Transverse colon (tissue), 4 donors: Measurements from ENCODE around the gene SHC3. TPM values are rescaled to one million over a fixed set of nuclear protein-coding genes. Genes with fewer than 3 reads are reported as not detected.

Experiments
- DNase-seq: peaks from one replicate; pipeline ENCODE4 v3.0.0-alpha.2; 2019
- H3K27ac ChIP-seq, 4 donors: fragments of 200-600 bp; sonication (generic); 2 replicates each; pipeline ENCODE4 v1.5.1; 2016 to 2018; ENCODE audit warnings: inconsistent platforms in 4 of 4
- H3K27me3 ChIP-seq: fragments of 200-600 bp; sonication (generic); 2 replicates; pipeline ENCODE4 v1.5.1; 2017; ENCODE audit warnings: inconsistent platforms
- H3K36me3 ChIP-seq, 4 donors: fragments of 200-600 bp; sonication (generic); 2 replicates each; pipeline ENCODE4 v1.5.1; 2017 to 2019; ENCODE audit warnings: inconsistent platforms in 4 of 4
- H3K4me1 ChIP-seq, 4 donors: fragments of 200-600 bp; sonication (generic); 2 replicates each; pipeline ENCODE4 v1.5.1; 2017 to 2020; ENCODE audit warnings: inconsistent platforms in 4 of 4
- H3K4me3 ChIP-seq, 4 donors: fragments of 200-600 bp; sonication (generic); 1 replicate in 1 of 4; 2 replicates in 3 of 4; pipeline versions ENCODE4 v1.5.1 to v1.6.1; 2017 to 2019; ENCODE audit warnings: inconsistent platforms in 4 of 4
- H3K9me3 ChIP-seq, 2 donors: fragments of 200-600 bp; sonication (generic); 2 replicates each; pipeline ENCODE4 v1.5.1; 2017 to 2019; ENCODE audit warnings: inconsistent platforms in 2 of 2
- EP300 ChIP-seq: sonication (generic); formaldehyde crosslinking; IDR thresholded peaks from one replicate; pipeline ENCODE4 v1.6.1; 2017; ENCODE audit warnings: antibody characterized with exemption, low read depth
- POLR2A ChIP-seq: fragments of 450-650 bp; IDR thresholded peaks from one replicate; pipeline ENCODE4 v1.6.1; 2016; ENCODE audit warnings: antibody characterized with exemption, mild to moderate bottlenecking, moderate library complexity
- POLR2AphosphoS5 ChIP-seq, 3 donors: sonication (generic); formaldehyde crosslinking; IDR thresholded peaks; one replicate each; pipeline ENCODE4 v1.6.1; 2016; ENCODE audit warnings: antibody characterized with exemption in 3 of 3
- WGBS, 2 donors: methylation state at CpG; one replicate each; pipeline ENCODE4 v1.1.5; 2018; ENCODE audit warnings: low coverage in 1 of 2; 5-methylcytosine and 5-hydroxymethylcytosine counted together
- in situ Hi-C, 4 donors: fragments of 200-750 bp; cut with MboI; loops; one replicate each; pipeline versions ENCODE4 v1.15.0 to v1.15.1; 2017; ENCODE audit warnings: low sequenced_read_pairs in 3 of 4, low pct_ligation_motif_present in 1 of 4, low pct_unique_long_range_greater_than_20kb in 1 of 4
- intact Hi-C: fragments of 100-400 bp; cut with DNase I; formaldehyde crosslinking; loops from one replicate; pipeline ENCODE4 v1.15.1; 2023; ENCODE audit warnings: low total_unique reads
- total RNA-seq, 4 donors: library from RNA; depleted of rRNA; stranded (reverse); fragments of >200 nt; gene quantifications; one replicate each; pipeline ENCODE4 v1.1.0, GENCODE V29; 2016
- TF ChIP-seq, protein P1 (sequence below), 5 experiments: fragments of 200-600 bp in 3 of 5; fragments of 450-650 bp in 2 of 5; sonication (generic) in 3 of 5; IDR thresholded peaks; 1 replicate in 2 of 5; 2 replicates in 3 of 5; pipeline ENCODE4 v1.5.1; 2016 to 2017; ENCODE audit warnings: antibody characterized with exemption in 5 of 5, inconsistent platforms in 3 of 5, mild to moderate bottlenecking in 2 of 5, moderate library complexity in 1 of 5

The SHC3 gene
- total RNA-seq, 4 donors from 2014 or later, result 1.1 to 4.8 (median 2.7) TPM

DNA sequence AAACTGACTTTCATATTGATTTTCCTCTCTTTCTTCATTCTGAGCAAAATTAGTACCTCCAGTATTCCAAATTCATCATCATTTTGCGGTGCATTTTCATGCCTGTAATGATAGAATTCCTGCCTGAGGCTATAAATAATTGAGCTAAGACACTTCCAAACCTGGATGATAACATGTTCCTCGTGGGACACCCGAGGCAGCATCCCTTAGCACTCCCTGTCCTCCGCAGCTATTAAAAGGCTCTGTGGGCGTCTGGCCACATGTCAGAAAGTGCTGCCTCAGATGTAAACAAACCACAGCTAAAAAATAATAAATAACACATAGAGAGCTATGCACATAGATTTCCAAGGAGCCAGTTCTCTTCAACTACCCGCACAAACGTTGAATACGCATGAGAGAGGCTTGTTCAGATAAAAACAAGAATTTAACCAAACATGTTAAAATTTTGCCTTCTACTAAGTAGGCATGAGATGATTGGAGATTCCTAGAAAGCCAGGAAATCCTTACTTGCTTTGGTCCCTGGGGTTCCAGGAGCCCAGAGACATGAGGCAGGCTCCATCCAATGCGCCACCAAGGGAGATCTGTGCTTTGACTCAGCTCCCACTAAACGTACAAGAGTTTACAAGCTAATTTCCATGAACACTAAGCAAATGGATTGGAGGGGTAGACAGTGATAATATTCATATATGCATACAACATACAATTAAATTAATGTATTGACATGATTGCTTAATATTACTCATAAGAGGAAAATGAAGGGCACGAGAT, 82.7 kb downstream of the SHC3 start:
- Histone ChIP-seq H3K4me3 (no peak overlapping the region), H3K9me3 (no peaks in the 10 kb centered on the region), H3K4me1 (no peaks in the 10 kb centered on the region), H3K36me3 (no peaks in the 10 kb centered on the region), H3K27me3 (no peaks in the 10 kb centered on the region), H3K27ac (no peak overlapping the region)
- TF ChIP-seq EP300, result no peak
- TF ChIP-seq, protein P1, sequence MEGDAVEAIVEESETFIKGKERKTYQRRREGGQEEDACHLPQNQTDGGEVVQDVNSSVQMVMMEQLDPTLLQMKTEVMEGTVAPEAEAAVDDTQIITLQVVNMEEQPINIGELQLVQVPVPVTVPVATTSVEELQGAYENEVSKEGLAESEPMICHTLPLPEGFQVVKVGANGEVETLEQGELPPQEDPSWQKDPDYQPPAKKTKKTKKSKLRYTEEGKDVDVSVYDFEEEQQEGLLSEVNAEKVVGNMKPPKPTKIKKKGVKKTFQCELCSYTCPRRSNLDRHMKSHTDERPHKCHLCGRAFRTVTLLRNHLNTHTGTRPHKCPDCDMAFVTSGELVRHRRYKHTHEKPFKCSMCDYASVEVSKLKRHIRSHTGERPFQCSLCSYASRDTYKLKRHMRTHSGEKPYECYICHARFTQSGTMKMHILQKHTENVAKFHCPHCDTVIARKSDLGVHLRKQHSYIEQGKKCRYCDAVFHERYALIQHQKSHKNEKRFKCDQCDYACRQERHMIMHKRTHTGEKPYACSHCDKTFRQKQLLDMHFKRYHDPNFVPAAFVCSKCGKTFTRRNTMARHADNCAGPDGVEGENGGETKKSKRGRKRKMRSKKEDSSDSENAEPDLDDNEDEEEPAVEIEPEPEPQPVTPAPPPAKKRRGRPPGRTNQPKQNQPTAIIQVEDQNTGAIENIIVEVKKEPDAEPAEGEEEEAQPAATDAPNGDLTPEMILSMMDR (IDR thresholded peaks at IDR 0.05), result no peak
- no peak for TF ChIP-seq POLR2AphosphoS5 (IDR thresholded peaks at IDR 0.05)
- TF ChIP-seq POLR2A, result no peak
- DNase-seq, result no peak
- WGBS, 2 donors, result 61 to 70% methylated on average over 3 to 11 of the region's 11 CpGs
- in situ Hi-C loops (no loop called here), intact Hi-C loops (no loop called here)

DNA sequence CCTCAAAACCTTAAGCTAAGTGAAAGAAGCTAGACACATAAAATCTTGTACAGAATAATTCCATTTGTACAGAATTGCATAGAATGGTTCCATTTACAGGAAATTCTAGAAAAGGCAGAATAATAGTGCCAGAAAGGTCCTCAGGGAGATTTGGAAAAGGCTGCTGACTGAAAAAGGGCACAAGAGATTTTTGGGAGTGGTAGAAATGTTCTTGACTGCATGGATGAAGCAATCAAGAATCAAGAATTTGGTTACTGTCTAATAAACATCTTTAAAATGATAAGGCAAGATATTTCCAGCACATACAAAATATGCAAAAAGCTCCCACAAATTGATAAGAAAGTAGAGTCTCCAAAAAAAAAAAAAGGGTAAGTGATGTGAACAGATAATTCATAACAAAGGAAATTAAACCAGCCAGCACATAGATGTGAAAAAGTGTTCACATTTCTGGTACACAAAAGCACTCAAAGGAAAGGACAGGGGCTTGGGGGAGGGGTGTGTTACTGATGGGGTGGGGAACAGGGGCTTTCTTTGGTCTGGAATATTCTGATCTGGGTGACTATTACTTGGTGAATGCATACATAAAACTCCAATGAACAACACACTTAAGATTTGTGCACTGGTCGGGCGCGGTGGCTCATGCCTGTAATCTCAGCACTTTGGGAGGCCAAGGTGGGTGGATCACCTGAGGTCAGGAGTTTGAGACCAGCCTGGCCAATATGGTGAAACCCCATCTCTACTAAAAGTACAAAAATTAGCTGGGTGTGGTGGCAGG, 85.2 kb downstream of the SHC3 start:
- TF ChIP-seq POLR2A, result no peak
- no peak for TF ChIP-seq EP300
- TF ChIP-seq, protein P1 (IDR thresholded peaks at IDR 0.05), result no peak
- no peak for TF ChIP-seq POLR2AphosphoS5 (IDR thresholded peaks at IDR 0.05)
- no peak for DNase-seq
- H3K9me3 ChIP-seq, result no peaks in the 10 kb centered on the region
- intact Hi-C loops (no loop called here), in situ Hi-C loops (no loop called here)
- no peak overlapping the region for H3K27ac ChIP-seq
- no peaks in the 10 kb centered on the region for H3K27me3 ChIP-seq
- no peaks in the 10 kb centered on the region for H3K36me3 ChIP-seq
- H3K4me1 ChIP-seq, result no peaks in the 10 kb centered on the region
- 92 to 100% methylated on average over 2 to 3 of the region's 3 CpGs for WGBS, 2 donors
- no peak overlapping the region for H3K4me3 ChIP-seq

DNA sequence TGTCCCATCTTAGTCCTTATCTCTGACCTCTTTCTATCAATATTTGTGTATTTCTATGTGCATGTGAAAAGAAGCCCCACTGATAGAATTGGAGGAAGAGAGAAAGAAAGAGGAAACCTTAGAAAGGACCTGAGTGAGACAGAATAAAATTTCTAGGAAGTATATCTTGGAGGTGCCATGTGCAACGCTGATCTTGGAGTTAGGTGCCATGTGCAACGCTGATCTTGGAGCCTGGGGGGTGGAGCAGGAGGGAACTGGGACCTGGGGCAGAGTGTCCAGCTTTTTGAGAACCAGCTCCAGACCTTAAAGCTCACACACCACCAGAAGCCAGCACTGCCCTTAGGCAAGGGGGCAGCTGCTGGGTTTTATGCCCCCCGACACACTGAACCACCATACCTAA, 89.4 kb downstream of the SHC3 start:
- DNase-seq, result no peak
- intact Hi-C loops (no loop called here), in situ Hi-C loops (no loop called here)
- Histone ChIP-seq H3K4me3 (no peak overlapping the region), H3K9me3 (no peaks in the 10 kb centered on the region), H3K36me3 (no peaks in the 10 kb centered on the region), H3K27ac (no peak overlapping the region), H3K4me1 (no peaks in the 10 kb centered on the region), H3K27me3 (no peaks in the 10 kb centered on the region)
- no peak for TF ChIP-seq POLR2A
- TF ChIP-seq EP300, result no peak
- TF ChIP-seq, protein P1 (IDR thresholded peaks at IDR 0.05), result no peak
- no peak for TF ChIP-seq POLR2AphosphoS5 (IDR thresholded peaks at IDR 0.05)
- WGBS, 2 donors, result 87 to 93% methylated on average over 3 of the region's 3 CpGs

DNA sequence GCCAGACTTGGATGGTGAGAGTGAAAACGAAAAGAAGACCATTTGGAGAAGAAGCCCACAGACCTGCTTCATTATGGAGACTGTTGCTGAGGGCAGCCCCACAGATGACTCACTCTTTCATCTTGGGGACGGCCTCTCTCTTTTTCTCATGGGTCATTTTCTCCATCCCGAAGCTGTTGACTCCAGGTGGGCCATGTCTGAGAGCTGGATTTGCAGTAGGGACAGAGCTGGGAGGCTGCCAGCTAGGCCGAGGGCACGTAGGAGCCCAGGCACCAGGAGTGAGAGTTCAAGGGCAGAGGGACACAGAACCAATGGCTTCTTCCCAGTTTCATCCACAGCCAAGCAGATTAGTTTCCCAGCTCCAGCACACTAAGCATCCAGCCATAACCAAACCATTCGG, 95.0 kb downstream of the SHC3 start:
- DNase-seq, result no peak
- intact Hi-C loops, result no loop called here
- no peak overlapping the region for H3K4me3 ChIP-seq
- no peaks in the 10 kb centered on the region for H3K27me3 ChIP-seq
- 85 to 100% methylated on average over 1 to 6 of the region's 6 CpGs for WGBS, 2 donors
- no peaks in the 10 kb centered on the region for H3K4me1 ChIP-seq
- H3K36me3 ChIP-seq, result no peaks in the 10 kb centered on the region
- no peak for TF ChIP-seq POLR2AphosphoS5 (IDR thresholded peaks at IDR 0.05)
- no peak for TF ChIP-seq POLR2A
- in situ Hi-C loops, result no loop called here
- H3K9me3 ChIP-seq, result no peaks in the 10 kb centered on the region
- no peak overlapping the region for H3K27ac ChIP-seq
